NCI-H128 (cell line): ENCODE measurements around the gene FADS2.

Experiments
- DNase-seq: peaks from one replicate; lab custom pipeline; 2025; ENCODE audit not compliant: unreplicated experiment; lab: John Stamatoyannopoulos, UW

The FADS2 gene

DNA sequence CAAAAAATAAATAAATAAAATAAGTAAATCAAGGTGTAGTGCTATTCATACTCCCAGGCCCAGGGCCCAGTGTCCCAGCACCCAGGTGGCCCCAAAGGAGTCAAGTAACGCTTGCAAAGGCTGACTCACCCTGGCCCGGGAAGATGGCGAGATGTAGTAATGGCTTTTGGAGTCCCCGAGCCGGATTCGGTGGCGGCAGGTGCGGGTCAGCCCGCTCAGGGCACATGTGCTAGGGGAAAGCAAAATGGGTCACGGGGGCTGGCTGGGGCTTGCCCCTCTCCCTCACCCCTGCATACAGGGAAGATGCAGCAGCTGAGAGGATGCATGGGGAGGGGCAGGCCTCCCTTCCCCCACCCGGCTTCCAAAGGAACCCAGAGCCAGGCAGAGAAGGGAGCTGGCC lies 74.2 kb downstream of the FADS2 start:
- DNase-seq: no peak

DNA sequence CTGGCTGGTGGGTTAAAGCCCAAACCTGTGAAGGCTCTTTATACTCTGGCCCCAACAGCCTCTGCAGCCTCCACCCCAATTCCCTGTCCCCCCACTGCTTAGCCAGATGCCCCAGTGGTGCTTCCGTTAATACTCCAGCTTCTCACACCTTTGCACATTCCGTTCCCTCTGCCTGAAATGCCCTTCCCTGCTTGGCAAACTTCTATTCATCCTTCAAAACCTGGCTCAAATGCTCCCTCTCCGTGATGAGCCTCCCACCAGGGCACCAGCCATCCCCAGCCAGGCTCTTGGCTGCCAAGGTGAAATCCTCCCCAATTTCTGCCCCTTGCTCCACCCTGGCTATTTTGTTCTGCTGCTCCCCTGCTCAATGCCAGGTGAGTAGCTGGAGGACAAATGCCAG lies 75.7 kb downstream of the FADS2 start:
- DNase-seq: no peak

- DNase-seq: no peak
These were observed 76.5 kb downstream of the FADS2 start for GRCh38 chr11:61904539-61905048.

DNA sequence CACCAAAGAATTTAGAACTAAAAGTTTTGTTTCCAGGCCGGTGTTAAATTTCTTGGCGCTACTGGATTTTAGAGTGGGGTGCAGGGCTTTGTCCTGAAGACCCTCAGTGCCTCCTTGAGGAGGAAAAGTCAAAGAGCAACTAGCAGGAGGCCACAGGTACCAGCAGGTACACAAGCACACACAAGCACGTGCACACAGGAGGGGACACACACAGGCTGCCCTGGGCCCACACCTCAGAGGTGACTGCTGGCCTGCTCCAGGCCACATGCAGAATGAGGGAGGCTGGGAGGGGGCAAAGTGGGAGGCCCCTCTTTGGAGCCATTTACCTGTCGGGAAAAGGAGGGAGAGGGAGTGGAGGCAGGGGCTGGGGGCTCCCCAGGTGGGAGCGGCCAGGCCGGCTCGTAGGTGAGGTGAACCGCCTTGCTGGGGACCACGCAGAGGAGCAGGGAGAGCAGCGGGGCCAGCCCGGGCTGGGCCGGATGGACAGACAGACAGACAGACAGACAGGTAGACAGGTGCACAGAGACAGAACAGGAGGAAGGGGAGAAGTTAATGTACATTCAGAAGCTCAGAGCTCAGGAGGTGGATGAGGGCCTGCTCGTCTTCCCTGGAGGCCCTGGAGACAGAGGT lies 77.1 kb downstream of the FADS2 start:
- no peak for DNase-seq

- DNase-seq: no peak
These were observed 77.9 kb downstream of the FADS2 start for GRCh38 chr11:61905801-61906521.

DNA sequence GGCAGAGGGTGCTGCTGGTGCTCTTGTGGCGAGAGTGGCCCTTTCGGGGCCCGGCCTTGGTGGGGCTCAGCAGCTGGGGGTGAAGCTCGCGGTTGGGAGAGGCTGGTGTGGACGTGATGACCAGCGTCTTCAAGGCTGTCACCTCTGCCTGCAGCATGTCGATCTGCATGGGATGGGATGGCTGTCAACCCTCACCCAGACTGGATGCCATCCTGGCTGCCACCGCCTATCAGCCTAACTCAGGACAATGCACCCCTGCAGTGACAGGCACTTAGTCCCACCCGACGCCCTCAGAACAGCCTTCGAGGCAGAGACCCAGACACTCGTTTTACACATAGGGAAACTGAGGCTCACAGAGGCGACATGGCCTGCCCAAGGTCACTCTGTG lies 78.4 kb downstream of the FADS2 start:
- no peak for DNase-seq

DNA sequence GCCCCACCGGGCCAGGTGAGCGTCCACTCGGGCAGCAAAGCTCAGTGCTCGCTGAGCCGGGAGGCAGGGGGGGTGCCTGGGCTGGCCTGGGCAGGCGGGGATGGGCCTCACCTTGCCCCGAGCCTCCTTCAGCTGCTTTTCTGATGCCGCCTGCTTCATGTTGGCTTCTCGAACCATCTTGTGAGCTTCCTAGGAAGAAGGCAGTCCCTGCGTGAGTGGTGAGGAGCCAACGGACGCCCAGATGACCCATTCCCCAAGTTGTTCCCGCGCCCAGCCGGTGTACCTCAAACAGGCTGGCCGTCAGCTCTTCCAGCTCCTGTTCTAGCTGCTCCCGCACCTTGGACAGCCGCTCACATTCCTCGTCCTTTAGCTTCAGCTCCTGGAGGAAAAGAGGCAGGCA lies 79.2 kb downstream of the FADS2 start:
- no peak for DNase-seq

DNA sequence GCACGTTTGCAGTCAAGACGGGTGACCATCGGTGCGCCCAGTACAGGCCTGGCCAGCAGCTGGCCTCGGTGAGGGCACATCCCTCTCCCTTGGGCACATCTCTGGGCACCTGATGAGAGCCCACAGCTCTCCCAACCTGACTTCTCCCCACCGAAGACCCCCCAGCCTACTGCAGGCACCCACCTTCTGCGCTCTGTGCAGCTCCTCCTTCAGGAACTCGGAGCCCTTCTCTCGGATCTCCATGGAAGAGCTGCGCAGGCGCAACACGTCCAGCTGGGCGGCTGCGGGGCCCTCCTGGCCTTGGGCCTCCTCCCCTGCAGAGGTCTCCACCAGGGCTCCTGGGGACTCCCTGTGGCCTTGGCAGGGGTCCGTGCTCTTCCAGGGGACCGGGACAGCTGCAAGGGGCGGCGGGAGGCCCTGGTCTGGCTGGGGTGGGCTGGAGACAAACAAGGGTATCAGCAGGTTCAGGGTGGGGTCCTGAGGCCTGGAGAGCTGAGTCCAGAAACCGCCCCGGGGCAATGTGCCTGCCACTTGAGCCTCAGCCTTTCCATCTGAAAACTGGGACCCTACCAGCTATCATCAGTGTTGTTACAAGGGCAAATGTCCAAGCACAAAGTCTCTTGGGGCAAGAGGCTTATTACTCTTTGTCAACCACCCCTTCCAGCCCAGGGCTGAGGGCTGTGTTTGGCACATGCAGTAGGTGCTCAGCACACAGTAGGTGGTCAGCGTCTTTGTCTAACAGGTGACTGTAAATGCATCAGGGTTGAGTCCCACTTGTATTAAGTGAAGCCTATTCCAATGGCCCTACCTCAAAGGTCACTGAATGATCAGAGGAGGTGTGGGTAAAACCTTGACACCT lies 80.0 kb downstream of the FADS2 start:
- DNase-seq: no peak

DNA sequence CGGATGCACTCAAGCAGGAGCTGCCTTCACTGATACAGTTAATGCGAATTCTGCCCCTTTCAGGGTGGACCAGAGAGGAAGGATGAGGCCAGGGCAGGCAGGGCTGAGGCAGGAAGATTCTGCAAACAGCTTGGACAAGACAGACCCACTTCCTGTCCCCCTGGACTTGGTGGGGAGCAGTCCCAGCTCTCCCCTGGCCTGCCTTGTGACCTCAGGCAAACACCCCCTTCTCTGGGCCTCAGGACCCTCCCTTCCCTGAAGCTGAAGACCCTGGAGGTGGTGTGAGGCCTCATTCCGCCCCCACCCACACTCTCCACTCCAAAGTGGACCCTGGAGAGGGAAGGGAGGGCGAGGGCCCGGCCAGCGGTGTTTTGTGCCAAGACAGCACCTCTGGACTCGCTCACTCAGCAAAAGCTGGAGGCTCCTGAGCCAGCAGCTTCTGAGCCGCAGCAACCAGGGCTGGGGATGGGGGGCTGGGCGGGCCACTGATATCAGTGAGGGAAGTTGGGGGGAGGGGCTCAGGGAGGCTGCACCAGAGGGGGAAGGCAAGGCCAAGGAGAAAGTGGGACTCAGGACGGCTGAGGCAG lies 80.7 kb downstream of the FADS2 start:
- DNase-seq: no peak

DNA sequence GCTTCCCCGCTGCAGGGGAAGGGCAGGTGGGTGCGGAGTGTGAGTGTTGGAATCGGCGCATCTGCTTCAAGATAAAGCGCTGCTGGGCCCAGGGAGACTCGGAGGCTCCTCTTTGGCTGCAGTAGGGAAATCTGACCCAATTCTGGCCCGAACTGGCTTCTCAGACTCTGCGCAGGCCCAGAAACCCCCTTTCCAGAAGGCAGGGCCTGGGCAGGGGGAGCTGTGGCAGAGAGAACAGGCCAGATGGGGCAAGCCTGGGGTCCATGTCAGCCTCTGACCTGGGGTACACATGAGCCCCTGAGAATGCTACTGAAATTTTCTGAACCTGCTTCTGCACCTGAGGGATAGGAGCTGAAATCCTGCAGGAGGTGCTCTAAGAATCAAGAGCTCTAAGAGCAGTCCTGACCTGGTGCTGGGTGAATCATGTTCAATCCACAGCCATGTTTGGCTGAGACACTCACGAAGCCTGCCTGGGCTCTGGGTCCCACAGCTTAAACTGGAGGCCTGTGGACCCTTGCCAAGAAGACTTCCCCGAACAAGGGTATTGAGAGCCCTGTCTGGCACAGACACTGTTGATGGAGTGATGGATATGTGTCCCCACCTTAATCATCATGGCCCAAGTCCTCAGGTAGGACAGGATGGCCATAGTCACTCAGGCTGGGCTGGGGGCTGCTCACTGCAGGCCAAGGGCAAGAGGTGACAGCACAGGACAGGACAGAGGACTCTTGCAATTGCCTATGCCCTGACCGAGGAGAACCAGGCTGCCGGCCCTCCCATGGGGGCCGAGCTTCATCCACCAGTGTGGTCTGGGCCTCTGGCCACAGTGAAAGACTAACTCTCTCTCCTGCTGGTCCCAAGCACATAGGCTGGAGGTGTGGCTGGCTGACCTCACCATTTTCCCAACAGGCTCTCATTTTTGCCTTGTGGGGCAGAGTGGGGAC lies 82.4 kb downstream of the FADS2 start:
- no peak for DNase-seq

DNA sequence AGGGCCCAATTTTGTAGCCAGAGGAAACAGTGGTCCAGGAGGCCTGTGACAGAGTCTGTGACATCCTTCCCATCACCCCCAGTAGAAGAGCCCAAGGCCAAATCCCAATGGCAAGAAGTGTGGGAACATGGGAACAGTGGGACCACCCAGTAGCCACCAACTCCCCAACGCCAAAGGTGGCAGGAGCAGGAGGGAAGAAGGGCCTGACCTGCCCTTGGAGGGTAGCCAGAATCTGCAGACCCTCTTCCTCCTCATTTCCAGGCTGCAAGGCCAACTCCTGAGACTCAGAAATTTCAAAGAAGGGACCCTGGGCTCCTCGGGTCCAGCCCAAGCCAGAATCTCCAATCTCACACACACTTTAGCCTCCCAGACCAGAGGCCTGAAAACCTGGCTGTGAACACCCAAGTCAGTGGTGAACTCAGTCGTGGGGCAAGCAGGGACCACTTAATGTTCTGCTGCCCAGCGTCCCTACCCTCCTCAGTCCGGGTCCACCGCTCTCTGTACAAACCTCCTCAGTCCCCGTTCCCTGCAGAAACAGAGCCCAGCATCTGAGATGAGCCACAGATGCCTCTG lies 83.1 kb downstream of the FADS2 start:
- DNase-seq: no peak

DNA sequence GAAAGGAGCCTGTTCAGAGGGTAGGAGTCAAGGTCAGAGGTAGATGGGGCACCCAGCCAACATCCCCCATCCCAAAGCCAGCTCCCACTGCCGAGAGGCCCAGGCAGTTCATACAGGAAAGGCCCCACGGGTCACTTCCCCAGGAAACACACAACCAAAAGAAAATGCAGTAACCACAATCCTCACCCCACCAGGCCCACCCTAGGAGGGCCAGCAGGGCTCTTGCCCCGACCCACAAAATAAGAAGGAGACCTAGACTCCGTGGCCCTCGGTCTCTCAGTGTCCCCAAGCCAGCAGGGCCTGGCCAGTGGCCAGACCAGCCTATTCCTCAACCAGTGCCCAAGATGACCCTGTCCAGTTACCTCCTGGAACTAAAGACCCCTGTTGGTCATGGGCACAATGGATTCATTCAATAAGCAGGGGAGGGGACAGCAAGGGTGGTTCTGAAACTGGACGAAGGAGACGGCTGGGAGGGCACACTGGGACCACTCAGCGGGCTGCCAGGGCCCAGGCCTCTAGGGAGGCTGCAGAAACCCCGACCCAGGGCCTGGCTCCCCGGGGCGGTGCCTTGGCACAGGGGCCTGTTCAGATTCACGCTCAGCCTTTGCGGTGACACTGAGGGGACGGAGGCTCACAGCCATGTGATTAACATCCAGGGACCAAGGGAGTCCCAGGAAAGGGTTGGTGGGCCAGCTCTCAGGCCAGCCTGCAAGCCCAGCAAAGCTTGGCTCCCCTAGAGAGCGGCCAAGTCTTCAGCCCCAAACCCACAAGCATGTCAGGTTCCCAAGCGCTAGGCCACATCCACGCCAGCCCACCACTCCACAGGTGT lies 83.8 kb downstream of the FADS2 start:
- no peak for DNase-seq

GRCh38 chr11:61912530-61912898 lies 84.4 kb downstream of the FADS2 start:
- no peak for DNase-seq

- DNase-seq: no peak
These were observed 85.0 kb downstream of the FADS2 start for GRCh38 chr11:61912991-61913698.

GRCh38 chr11:61913699-61914395 lies 85.7 kb downstream of the FADS2 start:
- DNase-seq: no peak

DNA sequence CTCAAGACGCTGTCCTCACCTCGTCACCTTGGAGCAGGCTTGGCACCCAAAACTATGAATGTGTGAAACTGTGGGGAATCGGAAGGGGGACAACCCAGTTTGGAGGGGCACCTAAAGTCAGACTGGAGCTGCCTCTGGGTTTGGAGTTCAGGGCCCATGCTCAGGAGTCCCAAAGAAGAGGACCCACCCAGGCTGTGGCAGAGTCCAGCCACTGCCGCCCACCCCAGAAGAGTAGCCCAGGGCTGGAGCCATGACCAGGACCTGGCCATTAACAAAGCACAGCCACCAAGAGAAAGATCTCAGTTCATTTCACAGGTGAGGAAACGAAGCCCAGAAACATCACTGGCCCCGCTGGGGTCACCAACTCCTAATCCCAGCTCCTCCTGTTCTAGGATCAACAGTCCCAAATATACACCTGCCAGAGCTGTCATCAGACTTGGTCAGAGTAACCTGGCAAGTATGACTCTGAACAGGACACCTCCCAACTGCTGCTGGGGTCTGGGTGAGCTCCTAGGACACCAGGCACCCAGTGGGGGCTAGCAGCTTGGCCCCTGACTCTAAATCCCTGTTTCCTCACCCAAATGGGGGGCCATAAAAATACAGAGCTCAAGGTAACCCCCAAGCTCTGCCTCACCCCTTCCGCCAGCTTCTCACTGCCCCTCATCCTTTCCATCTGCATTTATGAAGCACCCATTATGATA lies 86.5 kb downstream of the FADS2 start:
- no peak for DNase-seq

DNA sequence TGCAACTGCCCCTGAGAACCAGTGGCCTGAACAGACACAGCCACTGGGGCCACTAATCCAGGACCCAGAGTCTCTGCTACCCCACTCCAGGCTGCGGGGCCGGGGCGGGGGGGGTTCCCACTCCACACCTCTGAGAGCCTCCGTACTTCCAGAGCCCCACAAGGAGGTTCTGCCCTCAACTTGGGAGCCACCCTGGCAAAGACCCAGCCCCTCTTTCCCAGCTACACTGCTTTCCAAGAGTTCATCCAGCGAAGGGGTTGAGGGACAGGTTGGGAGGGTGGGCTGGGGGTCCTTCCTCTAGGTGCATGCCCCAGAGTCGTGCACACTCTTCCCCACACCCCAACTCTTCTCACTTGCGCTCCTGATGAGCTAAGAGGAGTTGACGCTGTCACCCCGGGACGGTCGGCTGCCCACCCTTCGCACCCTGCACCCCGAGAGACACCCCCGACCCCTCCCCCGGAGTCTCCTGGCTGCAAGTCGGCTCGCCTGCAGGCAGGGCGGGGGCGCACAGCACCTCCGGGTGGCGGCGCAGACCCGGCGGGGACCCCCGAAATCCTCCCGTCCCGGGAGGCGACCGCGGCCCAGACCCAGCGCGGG lies 88.7 kb downstream of the FADS2 start:
- no peak for DNase-seq
